Caki2 (cell line): Measurements from ENCODE around the gene IGF2BP2. TPM values are rescaled to one million over a fixed set of nuclear protein-coding genes. Genes with fewer than 3 reads are reported as not detected.
A peak's percentile ranks its signal among the peaks of the same experiment; 100 is the strongest.
"Not testable (repeated sequence)": the region's sequence is repeated elsewhere in the genome, so short reads cannot be mapped to it uniquely, and the experiment has no call there.

ENCODE experiments used
- DNase-seq: peaks from one replicate; pipeline ENCODE4 v3.0.0-alpha.2; 2015; ENCODE audit warnings: low read depth
- in situ Hi-C: cut with HindIII; loops from 2 replicates; pipeline ENCODE4 v1.10.0; 2016; ENCODE audit warnings: low sequenced_read_pairs, low pct_unique_long_range_greater_than_20kb, mixed read lengths
- total RNA-seq: library from RNA; depleted of rRNA; stranded (reverse); fragments of >200 nt; shearing (Covaris generic); gene quantifications from 2 replicates; pipeline ENCODE4 v1.2.3, GENCODE V29; 2014; ENCODE audit warnings: low replicate concordance

IGF2BP2 gene
- total RNA-seq, 1 experiment from 2014 or later: 23.0 TPM

- in situ Hi-C loops: loop anchor here (10.0 kb wide), 1 partner anchor 104 kb away; no protein-coding TSS in a partner anchor
- DNase-seq: peak; percentile 66
Observed at GRCh38 chr3:185820973-185821758, 3.7 kb downstream of the IGF2BP2 start.

GRCh38 chr3:185818267-185818875 lies 6.5 kb downstream of the IGF2BP2 start:
- no peak for DNase-seq

GRCh38 chr3:185815391-185816282 lies 9.2 kb downstream of the IGF2BP2 start:
- no peak for DNase-seq
- in situ Hi-C loops: no loop called here

More at GRCh38 chr3:185818267-185818875, 6.5 kb downstream of the IGF2BP2 start:
- in situ Hi-C loops: no loop called here

- in situ Hi-C loops: no loop called here
- DNase-seq: no peak
Observed at GRCh38 chr3:185813691-185814215, 11.1 kb downstream of the IGF2BP2 start.

GRCh38 chr3:185813205-185813604 lies 11.6 kb downstream of the IGF2BP2 start:
- in situ Hi-C loops: no loop called here
- no peak for DNase-seq

- in situ Hi-C loops: no loop called here
- DNase-seq: peak; percentile 71
Observed at GRCh38 chr3:185807445-185808068, 17.3 kb downstream of the IGF2BP2 start.

- in situ Hi-C loops, DNase-seq: not testable (repeated sequence)
Observed at GRCh38 chr3:185798831-185799110, 26.1 kb downstream of the IGF2BP2 start.

- no peak for DNase-seq
- in situ Hi-C loops: no loop called here
Observed at GRCh38 chr3:185797993-185798830, 26.6 kb downstream of the IGF2BP2 start.

- DNase-seq: peak; percentile 64
- in situ Hi-C loops: no loop called here
Observed at GRCh38 chr3:185797108-185797881, 27.5 kb downstream of the IGF2BP2 start.

GRCh38 chr3:185796431-185797107 lies 28.3 kb downstream of the IGF2BP2 start:
- peak; percentile 86 for DNase-seq
- in situ Hi-C loops: no loop called here

GRCh38 chr3:185793381-185793780 lies 31.5 kb downstream of the IGF2BP2 start:
- in situ Hi-C loops: no loop called here
- no peak for DNase-seq

GRCh38 chr3:185792955-185793354 lies 31.9 kb downstream of the IGF2BP2 start:
- in situ Hi-C loops: no loop called here

GRCh38 chr3:185789891-185790830 lies 34.7 kb downstream of the IGF2BP2 start:
- in situ Hi-C loops: no loop called here
- no peak for DNase-seq

More at GRCh38 chr3:185792955-185793354, 31.9 kb downstream of the IGF2BP2 start:
- no peak for DNase-seq

GRCh38 chr3:185789134-185789533 lies 35.7 kb downstream of the IGF2BP2 start:
- in situ Hi-C loops: no loop called here
- DNase-seq: no peak

- in situ Hi-C loops: no loop called here
- no peak for DNase-seq
Observed at GRCh38 chr3:185788292-185788691, 36.5 kb downstream of the IGF2BP2 start.
